ENCODE results near the gene GPR31.

- TF ChIP-seq, protein P1, sequence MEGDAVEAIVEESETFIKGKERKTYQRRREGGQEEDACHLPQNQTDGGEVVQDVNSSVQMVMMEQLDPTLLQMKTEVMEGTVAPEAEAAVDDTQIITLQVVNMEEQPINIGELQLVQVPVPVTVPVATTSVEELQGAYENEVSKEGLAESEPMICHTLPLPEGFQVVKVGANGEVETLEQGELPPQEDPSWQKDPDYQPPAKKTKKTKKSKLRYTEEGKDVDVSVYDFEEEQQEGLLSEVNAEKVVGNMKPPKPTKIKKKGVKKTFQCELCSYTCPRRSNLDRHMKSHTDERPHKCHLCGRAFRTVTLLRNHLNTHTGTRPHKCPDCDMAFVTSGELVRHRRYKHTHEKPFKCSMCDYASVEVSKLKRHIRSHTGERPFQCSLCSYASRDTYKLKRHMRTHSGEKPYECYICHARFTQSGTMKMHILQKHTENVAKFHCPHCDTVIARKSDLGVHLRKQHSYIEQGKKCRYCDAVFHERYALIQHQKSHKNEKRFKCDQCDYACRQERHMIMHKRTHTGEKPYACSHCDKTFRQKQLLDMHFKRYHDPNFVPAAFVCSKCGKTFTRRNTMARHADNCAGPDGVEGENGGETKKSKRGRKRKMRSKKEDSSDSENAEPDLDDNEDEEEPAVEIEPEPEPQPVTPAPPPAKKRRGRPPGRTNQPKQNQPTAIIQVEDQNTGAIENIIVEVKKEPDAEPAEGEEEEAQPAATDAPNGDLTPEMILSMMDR (IDR thresholded peaks at IDR 0.05), result no peak
- no peak for TF ChIP-seq MAFK (IDR thresholded peaks at IDR 0.05; ENCODE audit: partially characterized antibody)
- TF ChIP-seq, protein P2, sequence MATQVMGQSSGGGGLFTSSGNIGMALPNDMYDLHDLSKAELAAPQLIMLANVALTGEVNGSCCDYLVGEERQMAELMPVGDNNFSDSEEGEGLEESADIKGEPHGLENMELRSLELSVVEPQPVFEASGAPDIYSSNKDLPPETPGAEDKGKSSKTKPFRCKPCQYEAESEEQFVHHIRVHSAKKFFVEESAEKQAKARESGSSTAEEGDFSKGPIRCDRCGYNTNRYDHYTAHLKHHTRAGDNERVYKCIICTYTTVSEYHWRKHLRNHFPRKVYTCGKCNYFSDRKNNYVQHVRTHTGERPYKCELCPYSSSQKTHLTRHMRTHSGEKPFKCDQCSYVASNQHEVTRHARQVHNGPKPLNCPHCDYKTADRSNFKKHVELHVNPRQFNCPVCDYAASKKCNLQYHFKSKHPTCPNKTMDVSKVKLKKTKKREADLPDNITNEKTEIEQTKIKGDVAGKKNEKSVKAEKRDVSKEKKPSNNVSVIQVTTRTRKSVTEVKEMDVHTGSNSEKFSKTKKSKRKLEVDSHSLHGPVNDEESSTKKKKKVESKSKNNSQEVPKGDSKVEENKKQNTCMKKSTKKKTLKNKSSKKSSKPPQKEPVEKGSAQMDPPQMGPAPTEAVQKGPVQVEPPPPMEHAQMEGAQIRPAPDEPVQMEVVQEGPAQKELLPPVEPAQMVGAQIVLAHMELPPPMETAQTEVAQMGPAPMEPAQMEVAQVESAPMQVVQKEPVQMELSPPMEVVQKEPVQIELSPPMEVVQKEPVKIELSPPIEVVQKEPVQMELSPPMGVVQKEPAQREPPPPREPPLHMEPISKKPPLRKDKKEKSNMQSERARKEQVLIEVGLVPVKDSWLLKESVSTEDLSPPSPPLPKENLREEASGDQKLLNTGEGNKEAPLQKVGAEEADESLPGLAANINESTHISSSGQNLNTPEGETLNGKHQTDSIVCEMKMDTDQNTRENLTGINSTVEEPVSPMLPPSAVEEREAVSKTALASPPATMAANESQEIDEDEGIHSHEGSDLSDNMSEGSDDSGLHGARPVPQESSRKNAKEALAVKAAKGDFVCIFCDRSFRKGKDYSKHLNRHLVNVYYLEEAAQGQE (IDR thresholded peaks at IDR 0.05), result no peak
- no peak for TF ChIP-seq ZSCAN20 (CRISPR knock-in tag; IDR thresholded peaks at IDR 0.05)
- TF ChIP-seq SMC3 (IDR thresholded peaks at IDR 0.05), result no peak
- no peak for TF ChIP-seq JUNB (IDR thresholded peaks at IDR 0.05)
- TF ChIP-seq, protein P3, sequence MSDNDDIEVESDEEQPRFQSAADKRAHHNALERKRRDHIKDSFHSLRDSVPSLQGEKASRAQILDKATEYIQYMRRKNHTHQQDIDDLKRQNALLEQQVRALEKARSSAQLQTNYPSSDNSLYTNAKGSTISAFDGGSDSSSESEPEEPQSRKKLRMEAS (IDR thresholded peaks at IDR 0.05), result no peak
- no peak for TF ChIP-seq CEBPB (IDR thresholded peaks at IDR 0.05)
- TF ChIP-seq NPAS2 (CRISPR knock-in tag; IDR thresholded peaks at IDR 0.05; ENCODE audit: borderline replicate concordance), result no peak
- TF ChIP-seq POLR2A (IDR thresholded peaks at IDR 0.05; ENCODE audit: low read length), result no peak
Measured at GRCh38 chr6:167125855-167126349, 31.9 kb downstream of the GPR31 start.

Measured in A549 (cell line).